Measurements from ENCODE around the gene TMPRSS4.

DNA sequence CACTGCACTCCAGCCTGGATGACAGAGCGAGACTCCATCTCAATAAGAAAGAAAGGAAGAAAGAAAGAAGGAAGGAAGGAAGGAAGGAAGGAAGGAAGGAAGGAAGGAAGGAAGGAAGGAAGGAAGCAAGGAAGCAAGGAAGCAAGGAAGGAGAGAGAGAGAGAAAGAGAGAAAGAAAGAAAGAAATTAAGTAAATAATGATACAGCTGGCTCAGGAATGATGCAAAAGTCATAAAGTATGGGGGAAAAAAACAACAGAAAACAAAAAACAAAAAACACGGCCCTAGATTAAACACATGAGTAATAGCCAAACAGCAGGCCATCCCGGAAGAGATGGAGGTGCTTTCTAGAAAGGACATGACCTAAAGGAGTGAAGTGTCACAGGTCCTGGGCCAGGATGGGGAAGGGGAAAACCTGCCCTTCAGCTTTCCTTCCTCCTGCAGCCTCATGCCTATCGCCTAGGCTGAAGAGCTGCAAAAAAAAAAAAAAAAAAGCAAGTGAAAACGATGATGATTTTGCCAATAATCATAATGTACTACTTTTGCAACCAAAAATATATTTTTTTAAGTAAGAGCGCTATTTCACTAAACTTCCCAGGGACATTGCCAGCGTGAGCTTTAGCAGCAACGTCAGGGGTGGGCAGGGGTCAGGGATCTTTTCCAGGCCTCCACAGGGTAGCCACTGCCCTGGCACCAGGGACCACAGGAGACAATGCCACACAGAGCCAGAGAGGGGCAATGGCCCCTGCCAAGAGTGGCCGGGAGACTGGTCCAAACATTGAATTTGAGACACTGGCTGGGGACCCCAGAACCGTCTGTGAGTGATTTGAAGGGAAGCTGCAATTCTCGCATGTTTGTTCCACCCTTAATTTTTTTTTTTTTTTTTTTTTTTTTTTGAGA is 28.2 kb upstream of the TMPRSS4 start:
- no peak for TF ChIP-seq CTCF (IDR thresholded peaks at IDR 0.05)
- no peak for TF ChIP-seq POLR2A (IDR thresholded peaks at IDR 0.05)

All from right lobe of liver (tissue), 4 donors.